Activated gamma-delta T cell treated with anti-CD3 and anti-CD28 coated beads, Interleukin-2, amount 50 U/mL, for 16 hours (primary cell): ENCODE results near the gene ATP4B.

Experiments used
- DNase-seq: peaks from one replicate; pipeline ENCODE4 v3.0.0-alpha.2; 2020; ENCODE audit warnings: low read depth

ATP4B gene

GRCh38 chr13:113657851-113658741, at the start of gene ATP4B:
ATP4B (minus strand) TSS chr13:113658198; CDS start chr13:113658144, 54 bp downstream.
- no peak for DNase-seq

- DNase-seq: no peak
These were observed 14.1 kb upstream of the ATP4B start for GRCh38 chr13:113672002-113672651.

- DNase-seq: no peak
These were observed 13.3 kb upstream of the ATP4B start for GRCh38 chr13:113671066-113672001.

- no peak for DNase-seq
These were observed 12.5 kb upstream of the ATP4B start for GRCh38 chr13:113670541-113670940.

- no peak for DNase-seq
These were observed 11.8 kb upstream of the ATP4B start for GRCh38 chr13:113669755-113670341.

GRCh38 chr13:113669231-113669754, 11.3 kb upstream of the ATP4B start:
- DNase-seq: no peak

GRCh38 chr13:113668491-113668971, 10.5 kb upstream of the ATP4B start:
- no peak for DNase-seq

GRCh38 chr13:113667771-113668490, 9.9 kb upstream of the ATP4B start:
- DNase-seq: no peak

GRCh38 chr13:113666951-113667701, 9.1 kb upstream of the ATP4B start, which contains the start of gene GRK1:
GRK1 (plus strand) TSS chr13:113667219; CDS start chr13:113667387, 168 bp downstream.
- DNase-seq: no peak

- DNase-seq: no peak
These were observed 8.3 kb upstream of the ATP4B start for GRCh38 chr13:113666329-113666670.

- no peak for DNase-seq
These were observed 7.8 kb upstream of the ATP4B start for GRCh38 chr13:113665597-113666328.

GRCh38 chr13:113664751-113665596, 7.0 kb upstream of the ATP4B start:
- no peak for DNase-seq

- no peak for DNase-seq
These were observed 5.9 kb upstream of the ATP4B start for GRCh38 chr13:113663934-113664333.

GRCh38 chr13:113661509-113661908, 3.5 kb upstream of the ATP4B start:
- no peak for DNase-seq

GRCh38 chr13:113660066-113660465, 2.1 kb upstream of the ATP4B start:
- no peak for DNase-seq

- no peak for DNase-seq
These were observed 1.3 kb upstream of the ATP4B start for GRCh38 chr13:113659337-113659736.

GRCh38 chr13:113658836-113659235, 838 bp upstream of the ATP4B start:
- no peak for DNase-seq
